GM12878 (cell line): ENCODE data around the gene UPF1. TPM values are rescaled to one million over a fixed set of nuclear protein-coding genes. Genes with fewer than 3 reads are reported as not detected.
A peak's percentile ranks its signal among the peaks of the same experiment; 100 is the strongest.

Source experiments
- ATAC-seq: fragments of 200-7000 bp; cut with Tn5 transposase; 3 replicates; pipeline ENCODE4 v1.9.1; 2020; ENCODE audit warnings: mild to moderate bottlenecking, moderate library complexity
- BruUV-seq: library from RNA; stranded (reverse); fragments of 400-500 nt; replicated peaks from 2 replicates; lab custom pipeline; 2021; lab: Mats Ljungman, UMichigan
- CTCF ChIA-PET: fragments of 300-600 bp; sonication (Branson Sonifier 250); formaldehyde crosslinking; extraction: SDS; loops from one replicate; lab custom pipeline; 2021; ENCODE audit warnings: inconsistent platforms; lab: Yijun Ruan, JAX
- POLR2A ChIA-PET: fragments of 350-600 bp; formaldehyde crosslinking; extraction: SDS; loops from one replicate; lab custom pipeline; 2021; ENCODE audit warnings: inconsistent platforms; lab: Charles Lee
- RAD21 ChIA-PET: fragments of 300-600 bp; sonication (Branson Sonifier 250); formaldehyde crosslinking; loops from one replicate; lab custom pipeline; 2023; ENCODE audit warnings: antibody characterized with exemption; ENCODE audit not compliant: unreplicated experiment; lab: Charles Lee
- SMC1A ChIA-PET: fragments of 300-600 bp; sonication (Branson Sonifier 250); formaldehyde crosslinking; loops from one replicate; lab custom pipeline; 2023; ENCODE audit not compliant: unreplicated experiment, uncharacterized antibody; lab: Charles Lee
- DNase-seq: peaks from one replicate; pipeline ENCODE4 v3.0.0-alpha.2; 2011; ENCODE audit warnings: low read depth, low spot score
- FAIRE-seq: peaks from 3 replicates; lab custom pipeline; 2011; peaks lifted over from hg19 to GRCh38; lab: Jason Lieb, UNC
- H2AFZ ChIP-seq: 2 replicates; pipeline ENCODE4 v1.6.0; 2011; ENCODE audit warnings: low read depth, low read length, control low read depth; ENCODE audit not compliant: control insufficient read depth
- H3K27ac ChIP-seq: 2 replicates; pipeline ENCODE4 v1.5.1; 2011; ENCODE audit warnings: control low read depth; ENCODE audit not compliant: control insufficient read depth, insufficient read depth
- H3K27me3 ChIP-seq, 2 experiments: replicated peaks in 1 of 2; 2 replicates each; pipeline versions ENCODE4 v1.6.0 to v1.6.1; 2011; ENCODE audit warnings: low read length in 1 of 2; ENCODE audit not compliant: control insufficient read depth in 2 of 2, insufficient read depth in 2 of 2
- H3K36me3 ChIP-seq, 2 experiments: 2 replicates each; pipeline ENCODE4 v1.5.1; 2011; ENCODE audit warnings: low read length in 1 of 2; ENCODE audit not compliant: control insufficient read depth in 2 of 2, insufficient read depth in 2 of 2
- H3K4me1 ChIP-seq: 2 replicates; pipeline ENCODE4 v1.6.1; 2011; ENCODE audit warnings: mild to moderate bottlenecking, low read length, moderate library complexity, mixed read lengths; ENCODE audit not compliant: control insufficient read depth, insufficient read depth
- H3K4me2 ChIP-seq: 2 replicates; pipeline ENCODE4 v1.6.0; 2011; ENCODE audit warnings: control low read depth; ENCODE audit not compliant: control insufficient read depth, insufficient read depth
- H3K4me3 ChIP-seq: fragments of 200-600 bp; sonication (generic); 2 replicates; pipeline ENCODE4 v1.5.1; 2016
- H3K79me2 ChIP-seq: 2 replicates; pipeline ENCODE4 v1.6.0; 2011; ENCODE audit warnings: low read length; ENCODE audit not compliant: control insufficient read depth, insufficient read depth
- H3K9ac ChIP-seq: 2 replicates; pipeline ENCODE4 v1.8.0; 2011; ENCODE audit warnings: low read length, control low read depth, mixed read lengths; ENCODE audit not compliant: control insufficient read depth, insufficient read depth
- H3K9me3 ChIP-seq: replicated peaks from 3 replicates; pipeline ENCODE4 v1.5.1; 2011; ENCODE audit warnings: mild to moderate bottlenecking, low read length; ENCODE audit not compliant: control insufficient read depth, insufficient read depth
- H4K20me1 ChIP-seq: 2 replicates; pipeline ENCODE4 v1.6.0; 2011; ENCODE audit not compliant: control insufficient read depth, insufficient read depth
- BHLHE40 ChIP-seq, 2 experiments: fragments of 450-650 bp in 1 of 2; IDR thresholded peaks; 2 replicates each; pipeline ENCODE4 v1.6.1; 2011 to 2017; ENCODE audit warnings: low read depth in 2 of 2, borderline replicate concordance in 1 of 2, improper control_type of control experiment in 1 of 2, low read length in 1 of 2, mild to moderate bottlenecking in 1 of 2
- CBX3 ChIP-seq: fragments of 200-600 bp; sonication (generic); IDR thresholded peaks from 2 replicates; pipeline ENCODE4 v1.6.1; 2016; ENCODE audit warnings: low read depth, borderline replicate concordance
- EGR1 ChIP-seq, 2 experiments: IDR thresholded peaks; 1 replicate in 1 of 2; 2 replicates in 1 of 2; pipeline ENCODE4 v1.6.1; 2011 to 2012; ENCODE audit warnings: low read depth in 2 of 2, low read length in 2 of 2, borderline replicate concordance in 1 of 2, mild to moderate bottlenecking in 1 of 2, moderate library complexity in 1 of 2
- FOXK2 ChIP-seq: fragments of 450-650 bp; IDR thresholded peaks from 2 replicates; pipeline ENCODE4 v1.6.1; 2017; ENCODE audit warnings: mild to moderate bottlenecking, moderate library complexity
- JUND ChIP-seq: IDR thresholded peaks from 2 replicates; pipeline ENCODE4 v1.6.1; 2012; ENCODE audit warnings: low read depth, mild to moderate bottlenecking, low read length, improper control_type of control experiment, moderate library complexity
- KAT2A ChIP-seq: conservative IDR thresholded peaks from 2 replicates; pipeline ENCODE4 v1.6.1; 2011; ENCODE audit warnings: low read depth, low read length; ENCODE audit not compliant: control insufficient read depth
- MTA2 ChIP-seq: fragments of 450-650 bp; IDR thresholded peaks from 2 replicates; pipeline ENCODE4 v1.6.1; 2016; ENCODE audit warnings: low read depth, mild to moderate bottlenecking, moderate library complexity
- RB1 ChIP-seq: fragments of 450-650 bp; formaldehyde crosslinking; IDR thresholded peaks from 2 replicates; pipeline ENCODE4 v1.6.1; 2017; ENCODE audit warnings: mild to moderate bottlenecking, borderline replicate concordance
- SMARCA5 ChIP-seq: fragments of 450-650 bp; IDR thresholded peaks from 2 replicates; pipeline ENCODE4 v1.6.1; 2017; ENCODE audit warnings: mild to moderate bottlenecking
- SMC3 ChIP-seq: IDR thresholded peaks from 2 replicates; pipeline ENCODE4 v1.6.1; 2011; ENCODE audit warnings: low read length, improper control_type of control experiment, borderline replicate concordance
- WGBS: methylation state at CpG from one replicate; pipeline ENCODE4 v1.1.6; 2016; ENCODE audit warnings: low lambda C conversion rate; ENCODE audit not compliant: insufficient replicate concordance, insufficient coverage; ENCODE audit errors: missing lambda C conversion rate; 5-methylcytosine and 5-hydroxymethylcytosine counted together
- in situ Hi-C: fragments of 300-500 bp; cut with MboI; formaldehyde crosslinking; loops from 9 replicates; pipeline ENCODE4 v1.14.3; 2018; ENCODE audit warnings: mixed read lengths
- intact Hi-C: fragments of 100-400 bp; cut with micrococcal nuclease; formaldehyde crosslinking; loops from one replicate; pipeline ENCODE4 v1.14.2; 2022; ENCODE audit not compliant: unreplicated experiment
- polyA plus RNA-seq, 11 experiments: library from polyadenylated mRNA; depleted of rRNA in 4 of 11; unstranded in 6 of 11; stranded (reverse) in 5 of 11; fragments of >200 nt; fragmentation: Nextera tagmentation in 4 of 11; fragmentation: Illumina TruSeq in 1 of 11; extraction: Ambion mirVana in 4 of 11; extraction: Trizol in 1 of 11; gene quantifications; 1 replicate in 1 of 11; 2 replicates in 10 of 11; pipeline versions ENCODE4 v1.2.1 to v1.2.3, GENCODE V29; 2011 to 2016; ENCODE audit warnings: inconsistent platforms in 2 of 11, missing spikeins in 2 of 11, low read depth in 1 of 11
- total RNA-seq, 4 experiments: library from RNA; depleted of rRNA in 3 of 4; stranded (reverse); fragments of >200 nt in 3 of 4; fragmentation: Illumina TruSeq in 1 of 4; extraction: Trizol in 1 of 4; gene quantifications; 2 replicates each; pipeline versions ENCODE4 v1.2.1 to v1.2.3, GENCODE V29; 2013 to 2021
- TF ChIP-seq, protein P1 (sequence below): fragments of 450-650 bp; IDR thresholded peaks from 2 replicates; pipeline ENCODE4 v1.6.1; 2016; ENCODE audit warnings: mild to moderate bottlenecking
- TF ChIP-seq, protein P2 (sequence below), 3 experiments: IDR thresholded peaks in 2 of 3; conservative IDR thresholded peaks in 1 of 3; 2 replicates each; pipeline ENCODE4 v1.5.1; 2011; ENCODE audit warnings: low read depth in 3 of 3, low read length in 3 of 3, mild to moderate bottlenecking in 3 of 3, control low read depth in 2 of 3, moderate library complexity in 2 of 3, inconsistent platforms in 1 of 3, mixed read lengths in 1 of 3; ENCODE audit not compliant: control insufficient read depth in 2 of 3, insufficient read depth in 1 of 3; ENCODE audit errors: extremely low read depth in 1 of 3
- TF ChIP-seq, protein P3 (sequence below): fragments of 450-650 bp; IDR thresholded peaks from 2 replicates; pipeline ENCODE4 v1.6.1; 2017; ENCODE audit warnings: mild to moderate bottlenecking, moderate library complexity

UPF1 gene
- total and polyA plus RNA-seq, 10 of the 15 experiments (the other 5 are each of a cell fraction or from before 2014, with no cell fraction given), result 0.58 to 80.9 (median 18.7) TPM

DNA sequence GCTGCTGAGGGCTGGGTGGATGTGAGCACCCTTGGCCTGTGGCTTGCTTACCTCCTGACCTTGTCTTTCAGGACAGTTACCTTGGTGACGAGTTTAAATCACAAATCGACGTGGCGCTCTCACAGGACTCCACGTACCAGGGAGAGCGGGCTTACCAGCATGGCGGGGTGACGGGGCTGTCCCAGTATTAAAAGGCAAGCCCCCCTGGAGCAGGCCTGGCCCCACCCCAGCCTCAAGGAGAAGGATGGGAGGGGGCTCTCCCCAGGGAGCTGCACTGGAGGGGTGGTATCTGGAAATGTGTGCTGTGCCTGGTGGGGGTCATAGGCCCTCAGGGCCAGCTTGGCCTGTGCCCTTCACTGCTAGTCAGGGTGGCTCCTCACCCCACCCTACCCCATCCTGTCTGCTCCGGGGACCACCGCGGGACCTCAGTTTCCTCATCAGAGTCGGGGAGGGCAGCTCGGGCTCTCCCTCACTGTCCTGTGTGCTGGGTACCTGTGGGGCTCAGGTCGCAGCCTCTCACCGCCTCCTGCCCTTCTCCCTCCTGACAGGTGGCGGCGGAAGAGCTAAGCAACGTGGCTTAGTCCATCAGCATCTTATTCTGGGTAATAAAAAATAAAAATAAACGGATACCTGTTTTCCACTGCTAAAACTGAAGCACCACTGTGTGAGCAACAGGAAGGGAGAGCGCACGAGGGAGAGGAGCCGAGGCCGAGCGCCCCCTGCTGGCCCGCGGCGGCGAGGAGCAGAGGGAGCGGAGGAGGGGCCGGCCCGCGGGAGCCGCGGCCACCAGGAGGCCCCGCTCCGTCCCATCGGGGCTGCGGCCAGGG lies 34.4 kb downstream of the UPF1 start:
- Histone ChIP-seq H3K4me1 (peaks cover 4% of the 10 kb centered on the region), H3K4me3 (no peak overlapping the region), H3K27ac (no peak overlapping the region), H3K27me3 (no peaks in the 10 kb centered on the region), H4K20me1 (peaks cover 2% of the 10 kb centered on the region; the same call in 1 of the 2 replicates), H3K4me2 (no peak overlapping the region), H3K9ac (no peak overlapping the region), H3K9me3 (no peaks in the 10 kb centered on the region), H3K79me2 (no peaks in the 10 kb centered on the region), H2AFZ (no peak overlapping the region), H3K36me3 (peaks cover 10 to 45% of the 10 kb centered on the region in 2 experiments; a peak in 3 of 4 replicates)
- in situ Hi-C loops, result loop anchor here (25.0 kb wide), 1 partner anchor 404 kb away; no protein-coding TSS in a partner anchor
- FAIRE-seq (no peak), ATAC-seq (peak; percentile 97), DNase-seq (no peak)
- ChIA-PET CTCF (interaction anchor here (0.8 to 1.4 kb wide), 7 partner anchors 15 to 121 kb away, joined by 3 to 10 read pairs (median 4); no protein-coding TSS in a partner anchor), POLR2A (interaction anchor here (0.5 to 0.6 kb wide), 2 partner anchors 22 to 1598 kb away, joined by 3 read pairs; no protein-coding TSS in a partner anchor), RAD21 (interaction anchor here (1.1 kb wide), 1 partner anchor 10 kb away, joined by 3 read pairs; no protein-coding TSS in a partner anchor), SMC1A (no interaction called here)
- intact Hi-C loops, result no loop called here
- 35% methylated on average over 38 of the region's 38 CpGs for WGBS
- BruUV-seq, result no TSS peak
- TF ChIP-seq JUND, result no peak
- TF ChIP-seq SMC3, result peak; percentile 77
- TF ChIP-seq, protein P1, sequence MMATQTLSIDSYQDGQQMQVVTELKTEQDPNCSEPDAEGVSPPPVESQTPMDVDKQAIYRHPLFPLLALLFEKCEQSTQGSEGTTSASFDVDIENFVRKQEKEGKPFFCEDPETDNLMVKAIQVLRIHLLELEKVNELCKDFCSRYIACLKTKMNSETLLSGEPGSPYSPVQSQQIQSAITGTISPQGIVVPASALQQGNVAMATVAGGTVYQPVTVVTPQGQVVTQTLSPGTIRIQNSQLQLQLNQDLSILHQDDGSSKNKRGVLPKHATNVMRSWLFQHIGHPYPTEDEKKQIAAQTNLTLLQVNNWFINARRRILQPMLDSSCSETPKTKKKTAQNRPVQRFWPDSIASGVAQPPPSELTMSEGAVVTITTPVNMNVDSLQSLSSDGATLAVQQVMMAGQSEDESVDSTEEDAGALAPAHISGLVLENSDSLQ, result no peak
- TF ChIP-seq SMARCA5, result 0 out of 2 replicates have a peak, but pooled peaks have one; percentile 77
- peak; percentile 50; the same call in 1 of the 2 replicates for TF ChIP-seq RB1
- TF ChIP-seq FOXK2, result no peak
- no peak for TF ChIP-seq CBX3
- TF ChIP-seq, protein P2, sequence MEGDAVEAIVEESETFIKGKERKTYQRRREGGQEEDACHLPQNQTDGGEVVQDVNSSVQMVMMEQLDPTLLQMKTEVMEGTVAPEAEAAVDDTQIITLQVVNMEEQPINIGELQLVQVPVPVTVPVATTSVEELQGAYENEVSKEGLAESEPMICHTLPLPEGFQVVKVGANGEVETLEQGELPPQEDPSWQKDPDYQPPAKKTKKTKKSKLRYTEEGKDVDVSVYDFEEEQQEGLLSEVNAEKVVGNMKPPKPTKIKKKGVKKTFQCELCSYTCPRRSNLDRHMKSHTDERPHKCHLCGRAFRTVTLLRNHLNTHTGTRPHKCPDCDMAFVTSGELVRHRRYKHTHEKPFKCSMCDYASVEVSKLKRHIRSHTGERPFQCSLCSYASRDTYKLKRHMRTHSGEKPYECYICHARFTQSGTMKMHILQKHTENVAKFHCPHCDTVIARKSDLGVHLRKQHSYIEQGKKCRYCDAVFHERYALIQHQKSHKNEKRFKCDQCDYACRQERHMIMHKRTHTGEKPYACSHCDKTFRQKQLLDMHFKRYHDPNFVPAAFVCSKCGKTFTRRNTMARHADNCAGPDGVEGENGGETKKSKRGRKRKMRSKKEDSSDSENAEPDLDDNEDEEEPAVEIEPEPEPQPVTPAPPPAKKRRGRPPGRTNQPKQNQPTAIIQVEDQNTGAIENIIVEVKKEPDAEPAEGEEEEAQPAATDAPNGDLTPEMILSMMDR (IDR thresholded peaks at IDR 0.05 in 2 of 3, conservative IDR thresholded peaks at IDR 0.05 in 1 of 3; ENCODE audit: control insufficient read depth in 2 of 3, extremely low read depth in 1 of 3, insufficient read depth in 1 of 3, low read depth in 3 of 3, low read length in 3 of 3), result peak; percentile 83 to 96 (median 92); a peak in 4 of 6 replicates
- peak; percentile 39 to 40; a peak in 2 of 4 replicates for TF ChIP-seq BHLHE40 (IDR thresholded peaks at IDR 0.05; ENCODE audit: borderline replicate concordance in 1 of 2, low read depth in 2 of 2, low read length in 1 of 2)
- TF ChIP-seq, protein P3, sequence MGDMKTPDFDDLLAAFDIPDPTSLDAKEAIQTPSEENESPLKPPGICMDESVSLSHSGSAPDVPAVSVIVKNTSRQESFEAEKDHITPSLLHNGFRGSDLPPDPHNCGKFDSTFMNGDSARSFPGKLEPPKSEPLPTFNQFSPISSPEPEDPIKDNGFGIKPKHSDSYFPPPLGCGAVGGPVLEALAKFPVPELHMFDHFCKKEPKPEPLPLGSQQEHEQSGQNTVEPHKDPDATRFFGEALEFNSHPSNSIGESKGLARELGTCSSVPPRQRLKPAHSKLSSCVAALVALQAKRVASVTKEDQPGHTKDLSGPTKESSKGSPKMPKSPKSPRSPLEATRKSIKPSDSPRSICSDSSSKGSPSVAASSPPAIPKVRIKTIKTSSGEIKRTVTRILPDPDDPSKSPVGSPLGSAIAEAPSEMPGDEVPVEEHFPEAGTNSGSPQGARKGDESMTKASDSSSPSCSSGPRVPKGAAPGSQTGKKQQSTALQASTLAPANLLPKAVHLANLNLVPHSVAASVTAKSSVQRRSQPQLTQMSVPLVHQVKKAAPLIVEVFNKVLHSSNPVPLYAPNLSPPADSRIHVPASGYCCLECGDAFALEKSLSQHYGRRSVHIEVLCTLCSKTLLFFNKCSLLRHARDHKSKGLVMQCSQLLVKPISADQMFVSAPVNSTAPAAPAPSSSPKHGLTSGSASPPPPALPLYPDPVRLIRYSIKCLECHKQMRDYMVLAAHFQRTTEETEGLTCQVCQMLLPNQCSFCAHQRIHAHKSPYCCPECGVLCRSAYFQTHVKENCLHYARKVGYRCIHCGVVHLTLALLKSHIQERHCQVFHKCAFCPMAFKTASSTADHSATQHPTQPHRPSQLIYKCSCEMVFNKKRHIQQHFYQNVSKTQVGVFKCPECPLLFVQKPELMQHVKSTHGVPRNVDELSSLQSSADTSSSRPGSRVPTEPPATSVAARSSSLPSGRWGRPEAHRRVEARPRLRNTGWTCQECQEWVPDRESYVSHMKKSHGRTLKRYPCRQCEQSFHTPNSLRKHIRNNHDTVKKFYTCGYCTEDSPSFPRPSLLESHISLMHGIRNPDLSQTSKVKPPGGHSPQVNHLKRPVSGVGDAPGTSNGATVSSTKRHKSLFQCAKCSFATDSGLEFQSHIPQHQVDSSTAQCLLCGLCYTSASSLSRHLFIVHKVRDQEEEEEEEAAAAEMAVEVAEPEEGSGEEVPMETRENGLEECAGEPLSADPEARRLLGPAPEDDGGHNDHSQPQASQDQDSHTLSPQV, result 0 out of 2 replicates have a peak, but pooled peaks have one; percentile 47
- TF ChIP-seq MTA2, result no peak
- no peak for TF ChIP-seq EGR1 (IDR thresholded peaks at IDR 0.05; ENCODE audit: borderline replicate concordance in 1 of 2, low read depth in 2 of 2, low read length in 2 of 2)
- TF ChIP-seq KAT2A, result no peak
